Osteocyte (in vitro differentiated cells): ENCODE measurements around the gene ZNF514. TPM values are rescaled to one million over a fixed set of nuclear protein-coding genes. Genes with fewer than 3 reads are reported as not detected.
"Not testable (repeated sequence)": the region's sequence is repeated elsewhere in the genome, so short reads cannot be mapped to it uniquely, and the experiment has no call there.

ENCODE experiments used
- DNase-seq: peaks from one replicate; pipeline ENCODE4 v3.0.0; 2021; ENCODE audit warnings: mixed read lengths; ENCODE audit not compliant: unreplicated experiment; ENCODE audit errors: extremely low spot score
- H3K27ac Mint-ChIP-seq: one replicate; pipeline ENCODE4 v1.8.0; 2021; ENCODE audit warnings: mild to moderate bottlenecking, mixed read lengths; ENCODE audit not compliant: unreplicated experiment
- H3K27me3 Mint-ChIP-seq: one replicate; pipeline ENCODE4 v1.8.0; 2021; ENCODE audit warnings: mixed read lengths; ENCODE audit not compliant: unreplicated experiment
- H3K36me3 Mint-ChIP-seq: one replicate; pipeline ENCODE4 v1.8.0; 2021; ENCODE audit warnings: mixed read lengths; ENCODE audit not compliant: unreplicated experiment
- H3K4me1 Mint-ChIP-seq: one replicate; pipeline ENCODE4 v1.8.0; 2021; ENCODE audit warnings: mixed read lengths; ENCODE audit not compliant: unreplicated experiment
- H3K4me3 Mint-ChIP-seq: one replicate; pipeline ENCODE4 v1.8.0; 2021; ENCODE audit warnings: mild to moderate bottlenecking, moderate library complexity, mixed read lengths; ENCODE audit not compliant: unreplicated experiment
- H3K9me3 Mint-ChIP-seq: one replicate; pipeline ENCODE4 v1.8.0; 2021; ENCODE audit warnings: mixed read lengths; ENCODE audit not compliant: unreplicated experiment
- total RNA-seq: library from RNA; stranded (reverse); gene quantifications from 2 replicates; pipeline ENCODE4 v1.2.1, GENCODE V29; 2021
- TF ChIP-seq, protein P1 (sequence below): fragments of 200-600 bp; sonication (generic); IDR thresholded peaks from 2 replicates; pipeline ENCODE4 v1.5.0; 2021; ENCODE audit warnings: antibody characterized with exemption, mild to moderate bottlenecking, moderate library complexity

Gene ZNF514
- total RNA-seq, 1 donor from 2014 or later, result 19.0 TPM

- Mint-ChIP-seq H3K36me3 (peaks cover 69% of the 10 kb centered on the region), H3K9me3 (no peaks in the 10 kb centered on the region), H3K4me1 (no peaks in the 10 kb centered on the region), H3K27ac (no peak overlapping the region), H3K27me3 (no peaks in the 10 kb centered on the region), H3K4me3 (no peak overlapping the region)
- no peak for DNase-seq
- TF ChIP-seq, protein P1, sequence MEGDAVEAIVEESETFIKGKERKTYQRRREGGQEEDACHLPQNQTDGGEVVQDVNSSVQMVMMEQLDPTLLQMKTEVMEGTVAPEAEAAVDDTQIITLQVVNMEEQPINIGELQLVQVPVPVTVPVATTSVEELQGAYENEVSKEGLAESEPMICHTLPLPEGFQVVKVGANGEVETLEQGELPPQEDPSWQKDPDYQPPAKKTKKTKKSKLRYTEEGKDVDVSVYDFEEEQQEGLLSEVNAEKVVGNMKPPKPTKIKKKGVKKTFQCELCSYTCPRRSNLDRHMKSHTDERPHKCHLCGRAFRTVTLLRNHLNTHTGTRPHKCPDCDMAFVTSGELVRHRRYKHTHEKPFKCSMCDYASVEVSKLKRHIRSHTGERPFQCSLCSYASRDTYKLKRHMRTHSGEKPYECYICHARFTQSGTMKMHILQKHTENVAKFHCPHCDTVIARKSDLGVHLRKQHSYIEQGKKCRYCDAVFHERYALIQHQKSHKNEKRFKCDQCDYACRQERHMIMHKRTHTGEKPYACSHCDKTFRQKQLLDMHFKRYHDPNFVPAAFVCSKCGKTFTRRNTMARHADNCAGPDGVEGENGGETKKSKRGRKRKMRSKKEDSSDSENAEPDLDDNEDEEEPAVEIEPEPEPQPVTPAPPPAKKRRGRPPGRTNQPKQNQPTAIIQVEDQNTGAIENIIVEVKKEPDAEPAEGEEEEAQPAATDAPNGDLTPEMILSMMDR, result no peak
Observed at GRCh38 chr2:95104606-95105005, 55.0 kb downstream of the ZNF514 start.

GRCh38 chr2:95099910-95100309 lies 59.7 kb downstream of the ZNF514 start:
- peaks cover 72% of the 10 kb centered on the region for H3K36me3 Mint-ChIP-seq

DNA sequence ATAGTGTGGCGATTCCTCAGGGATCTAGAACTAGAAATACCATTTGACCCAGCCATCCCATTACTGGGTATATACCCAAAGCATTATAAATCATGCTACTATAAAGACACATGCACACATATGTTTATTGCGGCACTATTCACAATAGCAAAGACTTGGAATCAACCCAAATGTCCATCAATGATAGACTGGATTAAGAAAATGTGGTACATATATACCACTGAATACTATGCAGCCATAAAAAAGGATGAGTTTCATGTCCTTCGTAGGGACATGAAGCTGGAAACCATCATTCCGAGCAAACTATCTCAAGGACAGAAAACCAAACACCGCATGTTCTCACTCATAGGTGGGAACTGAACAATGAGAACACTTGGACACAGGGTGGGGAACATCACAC lies 61.4 kb downstream of the ZNF514 start:
- H3K27me3 Mint-ChIP-seq, H3K27ac Mint-ChIP-seq, H3K4me1 Mint-ChIP-seq, H3K9me3 Mint-ChIP-seq, DNase-seq, H3K4me3 Mint-ChIP-seq: not testable (repeated sequence)
- peaks cover 80% of the 10 kb centered on the region for H3K36me3 Mint-ChIP-seq

More at GRCh38 chr2:95099910-95100309, 59.7 kb downstream of the ZNF514 start:
- Mint-ChIP-seq H3K27me3 (no peaks in the 10 kb centered on the region), H3K4me1 (no peaks in the 10 kb centered on the region), H3K9me3 (peaks cover under 1% of the 10 kb centered on the region), H3K4me3 (no peak overlapping the region), H3K27ac (no peak overlapping the region)
- DNase-seq, result no peak
- TF ChIP-seq, protein P1, result no peak

Other genes starting within 250 kb of the ZNF514 start
- not detected in 2 replicates for gene MAL, start 134.1 kb downstream of the ZNF514 start, total RNA-seq
- 43.3 and 44.8 TPM in 2 replicates for gene MRPS5, start 38.0 kb downstream of the ZNF514 start, total RNA-seq
- 5.5 and 5.8 TPM in 2 replicates for gene ZNF2, start 6.0 kb upstream of the ZNF514 start, total RNA-seq
- 7.0 and 7.6 TPM in 2 replicates for gene ZNF892, start 47.7 kb upstream of the ZNF514 start, total RNA-seq
- gene PROM2, start 114.6 kb upstream of the ZNF514 start, total RNA-seq, result 1.3 and 1.6 TPM in 2 replicates
- 0.57 and 1.4 TPM in 2 replicates for gene KCNIP3, start 137.5 kb upstream of the ZNF514 start, total RNA-seq
- 40.3 and 40.4 TPM in 2 replicates for gene FAHD2A, start 242.9 kb upstream of the ZNF514 start, total RNA-seq